Stomach smooth muscle (tissue), 2 donors: ENCODE data around the gene PDXK.

Experiments used
- H3K27ac ChIP-seq: one replicate; pipeline ENCODE4 v1.7.0; 2013; ENCODE audit warnings: mild to moderate bottlenecking, low read length, inconsistent platforms
- H3K27me3 ChIP-seq, 2 donors: one replicate each; pipeline ENCODE4 v1.7.0; 2013; ENCODE audit warnings: low read length in 2 of 2; ENCODE audit not compliant: insufficient read depth in 2 of 2, control insufficient read depth in 1 of 2
- H3K36me3 ChIP-seq, 2 donors: one replicate each; pipeline ENCODE4 v1.7.0; 2013; ENCODE audit warnings: low read length in 2 of 2; ENCODE audit not compliant: control insufficient read depth in 2 of 2, insufficient read depth in 2 of 2
- H3K4me1 ChIP-seq: one replicate; pipeline ENCODE4 v1.7.0; 2013; ENCODE audit warnings: low read length; ENCODE audit not compliant: control insufficient read depth, insufficient read depth
- H3K4me3 ChIP-seq, 2 donors: one replicate each; pipeline ENCODE4 v1.7.0; 2013; ENCODE audit warnings: low read length in 2 of 2
- H3K9ac ChIP-seq, 2 donors: one replicate each; pipeline ENCODE4 v1.7.0; 2013; ENCODE audit warnings: low read length in 2 of 2, mild to moderate bottlenecking in 1 of 2
- H3K9me3 ChIP-seq, 2 donors: one replicate each; pipeline ENCODE4 v1.7.0; 2013; ENCODE audit warnings: low read length in 2 of 2; ENCODE audit not compliant: control insufficient read depth in 2 of 2
- donor health status: healthy.
- donor health status: Pancreatic carcinoma.

Gene PDXK

DNA sequence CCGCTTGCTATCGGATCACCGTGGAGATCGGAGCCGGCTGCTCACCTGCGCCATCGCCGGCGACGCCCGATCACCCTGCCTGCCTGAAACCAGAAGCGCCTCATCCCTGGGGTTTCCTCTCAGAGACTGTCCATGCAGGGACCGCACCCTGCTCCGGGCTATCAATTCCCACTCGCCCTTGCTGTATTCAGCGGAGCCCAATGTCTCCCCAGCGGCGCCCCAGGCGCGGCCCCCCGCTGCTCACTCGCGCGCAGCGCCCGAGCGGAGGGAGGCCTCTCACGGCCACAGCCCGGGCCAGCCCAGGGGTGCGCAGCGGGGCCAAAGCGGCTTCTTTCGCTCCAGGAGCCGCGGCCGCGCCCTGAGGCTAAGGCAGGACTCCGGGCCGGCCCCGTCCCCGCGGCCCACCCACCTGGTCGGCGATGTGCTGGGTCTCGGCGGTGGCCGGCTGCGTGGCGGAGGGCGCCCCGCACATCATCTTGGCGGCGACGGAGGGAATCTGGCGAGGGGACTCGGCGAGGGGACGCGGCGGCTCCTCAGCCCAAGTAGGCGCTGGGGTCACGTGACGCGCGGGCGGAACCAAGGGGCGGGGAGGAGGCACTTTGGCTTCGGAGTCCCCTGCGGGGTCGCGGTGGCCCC is 57.0 kb downstream of the PDXK start, which contains the start of gene CSTB:
Gene CSTB, minus strand, starts transcription at position 514 of the 636 bp plus-strand sequence. Its CDS starts 39 bp downstream, at position 475.
- H3K9me3 ChIP-seq, result no peaks in the 10 kb centered on the region
- H3K9ac ChIP-seq, result peak within 1 kb of the TSS; percentile 46 to 82
- peak within 1 kb of the TSS; percentile 58 for H3K27ac ChIP-seq
- H3K27me3 ChIP-seq, result no peaks in the 10 kb centered on the region
- H3K36me3 ChIP-seq, result peaks cover 12 to 17% of the 10 kb centered on the region in 2 donors
- H3K4me1 ChIP-seq, result peaks cover 15% of the 10 kb centered on the region
- H3K4me3 ChIP-seq, result peak within 1 kb of the TSS; percentile 64 to 87

DNA sequence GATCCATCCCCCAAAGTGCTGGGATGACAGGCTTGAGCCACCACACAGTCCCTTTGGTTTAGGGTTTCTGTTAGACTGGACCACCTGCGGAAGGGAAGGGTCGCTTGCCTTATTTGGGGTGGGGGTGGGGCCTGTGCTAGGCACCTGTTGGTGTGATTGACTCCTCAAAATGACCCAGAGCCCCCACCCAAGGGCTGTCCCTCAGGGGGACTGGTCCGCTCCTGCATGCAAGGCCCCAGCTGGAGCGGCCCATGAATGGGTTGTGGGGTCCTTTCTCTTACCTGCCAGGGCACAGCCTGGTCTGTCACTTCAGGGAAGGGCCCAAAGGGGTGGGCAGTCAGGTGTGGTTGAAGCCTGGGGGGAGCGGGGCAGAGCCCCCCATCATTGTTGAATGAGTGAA is 59.0 kb downstream of the PDXK start:
- Histone ChIP-seq H3K27me3 (no peaks in the 10 kb centered on the region), H3K9ac (no peak overlapping the region), H3K9me3 (no peaks in the 10 kb centered on the region), H3K4me3 (no peak overlapping the region), H3K27ac (no peak overlapping the region), H3K36me3 (peaks cover 12 to 16% of the 10 kb centered on the region in 2 donors), H3K4me1 (peaks cover 15% of the 10 kb centered on the region)

DNA sequence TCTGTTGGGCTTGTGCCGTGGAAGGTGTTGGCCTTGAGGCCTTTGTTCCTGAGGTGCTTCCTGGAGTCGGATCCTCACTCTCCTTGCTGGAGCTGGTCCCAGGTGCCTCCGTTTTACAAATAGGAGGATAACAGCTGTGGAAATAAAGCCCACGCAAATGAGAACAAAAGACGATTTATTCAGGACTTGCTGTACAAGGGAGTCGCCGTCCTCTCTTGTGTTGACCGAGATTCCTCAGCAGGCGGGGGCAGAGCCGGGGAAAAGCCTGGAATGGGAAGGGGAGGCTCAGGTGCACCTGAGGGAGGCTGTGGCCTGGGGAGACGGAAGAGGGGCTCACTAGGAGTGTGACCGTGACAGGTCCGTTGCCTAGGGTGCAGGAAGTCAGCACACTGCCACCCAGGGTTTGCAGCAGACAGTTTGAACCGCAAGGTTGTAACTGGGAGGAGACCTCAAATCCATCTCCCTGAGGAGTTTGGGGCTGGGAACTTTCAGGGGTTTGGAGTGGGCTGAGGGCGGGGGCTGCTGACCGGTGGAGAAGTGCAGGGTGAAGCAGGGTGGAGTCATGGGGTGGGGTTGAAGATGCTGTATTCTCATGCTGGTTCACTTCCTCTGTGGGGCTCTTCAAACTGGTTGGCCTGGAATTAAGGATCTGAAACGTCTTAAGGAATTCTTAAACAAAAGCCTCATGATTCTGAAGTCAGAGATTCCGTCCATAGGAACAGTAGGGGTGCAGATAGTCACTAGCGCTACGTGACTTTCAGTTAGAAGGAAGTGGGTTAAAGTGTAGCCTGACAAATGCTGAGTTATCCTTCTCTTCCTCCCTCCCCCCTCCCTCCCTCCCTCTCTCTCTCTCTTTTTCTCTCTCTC is 59.8 kb downstream of the PDXK start:
- H3K27ac ChIP-seq, result no peak overlapping the region
- no peaks in the 10 kb centered on the region for H3K27me3 ChIP-seq
- H3K36me3 ChIP-seq, result peaks cover 5 to 9% of the 10 kb centered on the region in 2 donors
- no peaks in the 10 kb centered on the region for H3K9me3 ChIP-seq
- H3K4me3 ChIP-seq, result no peak overlapping the region
- H3K4me1 ChIP-seq, result peaks cover 15% of the 10 kb centered on the region
- no peak overlapping the region for H3K9ac ChIP-seq

DNA sequence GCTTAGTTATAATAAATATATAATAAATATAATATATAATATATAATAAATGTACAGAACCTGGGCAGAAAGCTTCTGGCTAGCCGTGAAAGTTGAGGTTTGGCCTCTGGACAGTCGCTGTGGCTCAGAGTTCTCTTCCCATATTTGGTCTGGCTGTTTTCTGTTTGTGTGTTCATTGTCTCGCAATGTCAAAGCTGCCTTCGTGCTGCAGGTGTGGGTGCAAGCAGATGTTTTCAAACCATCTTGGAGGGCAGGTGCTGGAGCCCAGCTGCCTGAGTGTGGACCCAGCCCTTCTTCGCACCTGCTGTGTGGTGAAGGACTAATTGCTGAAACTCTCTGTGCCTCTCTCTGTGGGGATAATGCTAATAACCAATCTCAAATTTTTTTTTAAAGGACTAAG is 60.7 kb downstream of the PDXK start:
- Histone ChIP-seq H3K27me3 (no peaks in the 10 kb centered on the region), H3K36me3 (no peaks in the 10 kb centered on the region), H3K4me3 (no peak overlapping the region), H3K9ac (no peak overlapping the region), H3K9me3 (no peaks in the 10 kb centered on the region), H3K27ac (no peak overlapping the region), H3K4me1 (peaks cover 11% of the 10 kb centered on the region)

DNA sequence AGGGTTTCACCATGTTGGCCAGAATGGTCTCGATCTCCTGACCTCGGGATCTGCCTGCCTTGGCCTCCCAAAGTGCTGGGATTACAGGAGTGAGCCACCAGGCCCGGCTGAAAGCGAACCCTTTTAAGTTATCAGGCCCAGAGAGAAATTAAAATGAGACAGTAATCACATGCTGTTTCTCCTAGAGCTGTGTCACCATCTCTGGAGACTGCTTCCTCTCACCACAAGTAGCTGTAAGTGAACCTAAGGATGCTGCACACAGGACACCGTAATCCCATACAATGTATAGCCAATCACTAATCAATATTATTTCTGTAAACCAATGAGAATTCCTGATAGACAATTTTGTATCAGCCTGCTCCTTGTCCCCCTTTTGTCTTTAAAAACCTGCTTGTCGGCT is 62.9 kb downstream of the PDXK start:
- Histone ChIP-seq H3K27me3 (no peaks in the 10 kb centered on the region), H3K4me1 (no peaks in the 10 kb centered on the region), H3K27ac (no peak overlapping the region), H3K4me3 (no peak overlapping the region), H3K36me3 (no peaks in the 10 kb centered on the region), H3K9ac (no peak overlapping the region), H3K9me3 (no peaks in the 10 kb centered on the region)

DNA sequence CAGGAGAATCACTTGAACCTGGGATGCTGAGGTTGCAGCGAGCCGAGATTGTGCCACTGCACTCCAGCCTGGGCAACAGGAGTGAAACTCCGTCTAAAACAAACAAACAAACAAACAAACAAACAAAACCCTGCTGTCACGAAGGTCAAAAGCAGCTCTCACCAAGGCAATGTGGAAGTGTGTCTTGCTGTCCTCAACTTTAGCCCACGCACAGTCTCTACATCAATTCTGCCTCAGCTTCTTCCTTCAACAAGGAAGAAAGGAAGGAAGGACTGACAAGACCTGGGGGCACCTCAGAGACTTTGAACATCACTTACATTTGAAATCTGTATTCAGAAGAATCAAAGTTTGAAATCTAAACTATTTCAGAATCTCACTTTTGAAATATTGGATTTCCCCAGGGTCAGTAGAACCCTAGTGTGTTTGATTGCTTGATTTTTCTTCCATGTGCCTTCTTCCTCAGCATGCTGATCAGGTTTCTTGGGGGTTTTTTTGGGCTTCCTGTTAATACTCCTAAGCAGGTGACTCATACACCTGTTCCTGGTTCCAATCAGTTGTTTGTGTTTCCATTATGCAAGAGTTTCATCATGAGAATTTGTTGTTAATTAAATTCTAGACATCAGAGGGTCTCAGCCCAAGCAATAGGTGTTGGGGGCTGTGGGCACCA is 63.6 kb downstream of the PDXK start:
- Histone ChIP-seq H3K27ac (no peak overlapping the region), H3K4me3 (no peak overlapping the region)

DNA sequence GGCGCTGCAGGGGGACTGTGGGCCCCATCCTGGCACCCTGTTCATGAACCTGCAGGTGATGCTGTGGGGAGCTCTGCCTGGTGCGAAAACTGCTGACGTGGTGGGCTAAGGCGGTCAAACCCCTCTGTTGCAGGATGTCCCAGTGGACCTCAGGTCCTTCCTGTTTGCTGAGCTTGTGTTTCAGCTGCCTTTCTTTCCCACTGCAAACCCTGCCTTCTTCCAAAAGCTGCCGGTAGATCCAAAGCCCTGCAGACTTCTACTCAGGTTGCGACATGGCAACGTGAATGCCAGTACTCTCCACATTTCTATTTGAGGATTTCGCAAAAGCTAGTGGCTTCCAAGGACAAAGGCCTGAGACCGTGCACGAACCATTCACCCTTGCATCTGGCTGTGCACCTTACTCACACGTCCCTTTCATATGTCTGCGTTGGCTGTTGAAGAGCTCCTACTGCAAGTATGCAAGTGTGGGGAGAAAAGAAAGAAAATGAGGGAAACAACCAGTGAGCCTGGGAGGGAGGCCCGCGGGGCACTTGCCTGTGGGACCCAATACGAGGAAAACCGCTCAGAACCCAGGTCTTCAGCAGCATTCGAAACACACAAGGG is 64.3 kb downstream of the PDXK start:
- Histone ChIP-seq H3K4me3 (no peak overlapping the region), H3K27ac (no peak overlapping the region), H3K9ac (no peak overlapping the region), H3K4me1 (no peaks in the 10 kb centered on the region), H3K27me3 (no peaks in the 10 kb centered on the region), H3K9me3 (no peaks in the 10 kb centered on the region), H3K36me3 (no peaks in the 10 kb centered on the region)

More for the DNA sequence above, 63.6 kb downstream of the PDXK start:
- Histone ChIP-seq H3K36me3 (no peaks in the 10 kb centered on the region), H3K27me3 (no peaks in the 10 kb centered on the region), H3K9me3 (no peaks in the 10 kb centered on the region), H3K9ac (no peak overlapping the region), H3K4me1 (no peaks in the 10 kb centered on the region)

DNA sequence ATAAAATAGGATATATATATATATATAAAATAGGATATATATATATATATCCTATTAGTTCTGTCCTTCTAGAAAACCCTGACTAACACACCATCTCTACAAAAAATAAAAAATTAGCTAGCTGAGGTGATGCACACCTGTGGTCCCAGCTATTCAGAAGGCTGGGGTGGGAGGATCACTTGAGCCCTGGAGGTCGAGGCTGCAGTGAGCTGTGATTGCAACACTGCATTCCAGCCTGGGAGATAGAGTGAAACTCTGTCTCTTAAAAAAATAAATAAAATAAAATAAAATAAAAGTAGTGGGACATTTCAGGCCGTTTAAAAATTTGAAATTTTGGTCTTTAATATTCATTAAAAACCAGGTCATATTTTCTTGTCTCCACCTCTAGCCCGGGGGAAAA is 66.2 kb downstream of the PDXK start:
- H3K4me3 ChIP-seq, result no peak overlapping the region
- no peaks in the 10 kb centered on the region for H3K27me3 ChIP-seq
- H3K36me3 ChIP-seq, result no peaks in the 10 kb centered on the region
- no peaks in the 10 kb centered on the region for H3K9me3 ChIP-seq
- no peak overlapping the region for H3K9ac ChIP-seq
- H3K4me1 ChIP-seq, result peaks cover 7% of the 10 kb centered on the region
- no peak overlapping the region for H3K27ac ChIP-seq

DNA sequence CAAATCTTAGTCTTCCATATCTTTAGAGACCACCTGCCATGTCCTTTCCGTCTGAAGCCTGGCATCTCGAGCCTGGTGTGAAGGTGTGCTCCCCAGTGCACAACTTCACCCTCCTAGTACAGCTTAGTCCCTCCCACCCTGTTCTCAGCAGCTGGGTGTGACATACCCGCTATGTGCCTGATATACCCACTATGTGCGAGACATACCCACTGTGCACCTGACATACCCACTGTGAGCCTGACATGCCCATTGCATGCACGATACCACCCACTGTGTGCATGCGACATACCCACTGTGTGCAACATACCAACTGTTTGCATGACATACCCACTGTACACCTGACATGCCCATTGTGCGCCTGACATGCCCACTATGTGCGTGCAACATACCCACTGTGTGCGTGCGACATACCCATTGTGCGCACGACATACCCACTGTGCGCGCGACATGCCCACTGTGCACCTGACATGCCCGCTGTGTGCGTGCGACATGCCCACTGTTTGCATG is 67.4 kb downstream of the PDXK start:
- H3K27ac ChIP-seq, result no peak overlapping the region
- no peaks in the 10 kb centered on the region for H3K9me3 ChIP-seq
- no peak overlapping the region for H3K9ac ChIP-seq
- H3K4me1 ChIP-seq, result peaks cover 15% of the 10 kb centered on the region
- H3K36me3 ChIP-seq, result no peaks in the 10 kb centered on the region
- no peaks in the 10 kb centered on the region for H3K27me3 ChIP-seq
- no peak overlapping the region for H3K4me3 ChIP-seq

DNA sequence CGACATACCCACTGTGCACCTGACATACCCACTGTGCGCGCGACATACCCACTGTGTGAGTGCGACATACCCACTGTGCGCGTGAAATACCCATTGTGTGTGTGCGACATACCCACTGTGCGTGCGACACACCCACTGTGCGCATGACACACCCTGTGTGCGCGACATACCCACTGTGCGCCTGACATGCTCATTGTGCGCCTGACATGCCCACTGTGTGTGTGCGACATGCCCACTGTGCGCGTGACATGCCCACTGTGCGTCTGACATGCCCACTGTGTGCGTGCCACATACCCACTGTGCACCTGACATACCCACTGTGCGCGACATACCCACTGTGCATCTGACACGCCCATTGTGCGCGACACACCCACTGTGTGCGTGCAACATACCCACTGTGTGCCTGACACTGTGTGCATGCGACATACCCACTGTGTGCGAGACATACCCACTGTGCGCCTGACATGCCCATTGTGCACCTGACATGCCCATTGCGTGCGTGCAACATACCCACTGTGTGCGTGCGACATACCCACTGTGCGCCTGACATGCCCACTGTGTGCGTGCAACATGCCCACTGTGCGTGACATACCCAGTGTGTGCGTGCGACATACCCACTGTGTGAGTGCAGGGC is 68.0 kb downstream of the PDXK start:
- peaks cover 15% of the 10 kb centered on the region for H3K4me1 ChIP-seq
- no peaks in the 10 kb centered on the region for H3K9me3 ChIP-seq
- peaks cover 2 to 3% of the 10 kb centered on the region in 2 donors for H3K36me3 ChIP-seq
- no peak overlapping the region for H3K27ac ChIP-seq
- H3K27me3 ChIP-seq, result no peaks in the 10 kb centered on the region
- H3K9ac ChIP-seq, result no peak overlapping the region
- no peak overlapping the region for H3K4me3 ChIP-seq
